Testis (tissue), 2 donors: ENCODE results near the gene IMPG2.

Source experiments
- POLR2A ChIP-seq: fragments of 450-650 bp; IDR thresholded peaks from one replicate; pipeline ENCODE4 v1.6.1; 2017; ENCODE audit warnings: antibody characterized with exemption, mild to moderate bottlenecking, moderate library complexity
- TF ChIP-seq, protein P1 (sequence below), 3 experiments: fragments of 450-650 bp in 2 of 3; fragments of 200-600 bp in 1 of 3; sonication (generic) in 1 of 3; IDR thresholded peaks; one replicate each; pipeline ENCODE4 v1.5.1; 2016 to 2019; ENCODE audit warnings: antibody characterized with exemption in 3 of 3, mild to moderate bottlenecking in 2 of 3, moderate library complexity in 1 of 3

DNA sequence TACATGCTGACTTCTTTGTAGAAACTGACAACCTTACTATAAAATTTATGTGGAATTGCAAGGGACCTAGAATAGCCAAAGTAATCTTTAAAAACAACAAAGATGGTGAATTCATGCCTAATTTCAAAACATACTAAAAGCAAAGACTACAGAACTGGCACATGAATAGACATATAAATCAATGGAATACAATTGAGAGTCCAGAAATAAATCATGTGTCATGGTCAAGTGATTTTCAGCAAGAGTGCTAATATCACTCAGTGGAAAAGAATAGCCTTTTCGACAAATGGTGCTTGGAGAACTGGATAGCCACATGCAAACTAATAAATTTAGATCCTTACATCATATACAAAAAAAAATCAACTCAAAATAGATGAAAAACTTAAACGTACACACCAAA is 8.7 kb downstream of the IMPG2 start:
- TF ChIP-seq, protein P1, sequence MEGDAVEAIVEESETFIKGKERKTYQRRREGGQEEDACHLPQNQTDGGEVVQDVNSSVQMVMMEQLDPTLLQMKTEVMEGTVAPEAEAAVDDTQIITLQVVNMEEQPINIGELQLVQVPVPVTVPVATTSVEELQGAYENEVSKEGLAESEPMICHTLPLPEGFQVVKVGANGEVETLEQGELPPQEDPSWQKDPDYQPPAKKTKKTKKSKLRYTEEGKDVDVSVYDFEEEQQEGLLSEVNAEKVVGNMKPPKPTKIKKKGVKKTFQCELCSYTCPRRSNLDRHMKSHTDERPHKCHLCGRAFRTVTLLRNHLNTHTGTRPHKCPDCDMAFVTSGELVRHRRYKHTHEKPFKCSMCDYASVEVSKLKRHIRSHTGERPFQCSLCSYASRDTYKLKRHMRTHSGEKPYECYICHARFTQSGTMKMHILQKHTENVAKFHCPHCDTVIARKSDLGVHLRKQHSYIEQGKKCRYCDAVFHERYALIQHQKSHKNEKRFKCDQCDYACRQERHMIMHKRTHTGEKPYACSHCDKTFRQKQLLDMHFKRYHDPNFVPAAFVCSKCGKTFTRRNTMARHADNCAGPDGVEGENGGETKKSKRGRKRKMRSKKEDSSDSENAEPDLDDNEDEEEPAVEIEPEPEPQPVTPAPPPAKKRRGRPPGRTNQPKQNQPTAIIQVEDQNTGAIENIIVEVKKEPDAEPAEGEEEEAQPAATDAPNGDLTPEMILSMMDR (IDR thresholded peaks at IDR 0.05), result no peak
- TF ChIP-seq POLR2A, result no peak
